Measurements from ENCODE around the gene TTPAL.

GRCh38 chr20:44542890-44543289 is 67.2 kb downstream of the TTPAL start:
- TF ChIP-seq CTCF (IDR thresholded peaks at IDR 0.05; ENCODE audit: insufficient read depth, low read length) = no peak
- no peak for TF ChIP-seq GABPA (IDR thresholded peaks at IDR 0.05; ENCODE audit: low read depth)
- no peak for TF ChIP-seq POLR2AphosphoS5 (IDR thresholded peaks at IDR 0.05; ENCODE audit: low read depth)

Measured in HL-60 (cell line).